ENCODE measurements around the gene CDON.

The CDON gene

DNA sequence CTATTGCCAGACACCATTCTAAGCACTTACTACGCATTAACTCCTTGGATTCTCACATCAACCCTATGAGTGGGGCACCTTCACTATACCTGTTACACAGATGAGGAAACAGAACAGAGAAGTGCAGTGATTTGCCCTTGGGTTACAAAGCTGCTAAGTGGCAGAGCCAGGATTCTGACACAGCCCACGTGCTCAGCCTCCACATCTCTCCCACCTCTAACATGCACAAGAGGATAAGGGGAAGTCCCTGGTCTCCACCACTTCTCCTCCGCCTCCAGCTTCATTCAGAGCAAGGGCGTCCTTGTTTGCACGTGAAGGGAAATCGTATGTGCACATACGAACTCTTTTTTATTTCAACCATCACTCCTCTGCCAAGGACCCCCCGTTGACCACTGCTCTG lies 53.7 kb downstream of the CDON start:
- Histone ChIP-seq H3K27me3 (ENCODE audit: insufficient read depth, low read length, poor library complexity) (no peaks in the 10 kb centered on the region), H3K9me3 (ENCODE audit: insufficient read depth, low read length, severe bottlenecking) (no peaks in the 10 kb centered on the region), H3K4me3 (ENCODE audit: low read depth in 1 of 2, low read length in 2 of 2) (no peak overlapping the region), H3K4me2 (ENCODE audit: insufficient read depth, low read length) (no peak overlapping the region), H2AFZ (ENCODE audit: low read depth, low read length) (no peak overlapping the region), H4K20me1 (ENCODE audit: insufficient read depth, low read length) (no peaks in the 10 kb centered on the region), H3K79me2 (ENCODE audit: insufficient read depth, low read length) (no peaks in the 10 kb centered on the region), H3K36me3 (ENCODE audit: insufficient read depth, low read length) (no peaks in the 10 kb centered on the region), H3K9ac (ENCODE audit: low read depth, low read length) (no peak overlapping the region), H3K4me1 (ENCODE audit: insufficient read depth, low read length) (no peaks in the 10 kb centered on the region), H3K27ac (ENCODE audit: low read length) (no peak overlapping the region)
- TF ChIP-seq CTCF (IDR thresholded peaks at IDR 0.05; ENCODE audit: borderline replicate concordance, extremely low read depth, low read length, poor library complexity, severe bottlenecking), result no peak
- no peak for ATAC-seq (ENCODE audit: insufficient read depth, low read depth)
- DNase-seq, result no peak

GRCh38 chr11:126007238-126007637 lies 55.4 kb downstream of the CDON start:
- Histone ChIP-seq H3K79me2 (ENCODE audit: insufficient read depth, low read length) (no peaks in the 10 kb centered on the region), H3K36me3 (ENCODE audit: insufficient read depth, low read length) (no peaks in the 10 kb centered on the region), H3K4me1 (ENCODE audit: insufficient read depth, low read length) (no peaks in the 10 kb centered on the region), H3K9ac (ENCODE audit: low read depth, low read length) (no peak overlapping the region), H2AFZ (ENCODE audit: low read depth, low read length) (no peak overlapping the region), H3K4me3 (ENCODE audit: low read depth in 1 of 2, low read length in 2 of 2) (no peak overlapping the region), H3K27me3 (ENCODE audit: insufficient read depth, low read length, poor library complexity) (no peaks in the 10 kb centered on the region), H3K4me2 (ENCODE audit: insufficient read depth, low read length) (no peak overlapping the region), H3K9me3 (ENCODE audit: insufficient read depth, low read length, severe bottlenecking) (no peaks in the 10 kb centered on the region), H4K20me1 (ENCODE audit: insufficient read depth, low read length) (no peaks in the 10 kb centered on the region), H3K27ac (ENCODE audit: low read length) (no peak overlapping the region)
- DNase-seq, result no peak
- TF ChIP-seq CTCF (IDR thresholded peaks at IDR 0.05; ENCODE audit: borderline replicate concordance, extremely low read depth, low read length, poor library complexity, severe bottlenecking), result no peak
- no peak for TF ChIP-seq EZH2 (IDR thresholded peaks at IDR 0.05; ENCODE audit: borderline replicate concordance, low read depth, low read length, severe bottlenecking)
- ATAC-seq (ENCODE audit: insufficient read depth, low read depth), result no peak

GRCh38 chr11:126006068-126006467 lies 56.6 kb downstream of the CDON start:
- Histone ChIP-seq H4K20me1 (ENCODE audit: insufficient read depth, low read length) (no peaks in the 10 kb centered on the region), H3K27ac (ENCODE audit: low read length) (no peak overlapping the region), H3K9ac (ENCODE audit: low read depth, low read length) (no peak overlapping the region), H3K79me2 (ENCODE audit: insufficient read depth, low read length) (no peaks in the 10 kb centered on the region), H3K4me1 (ENCODE audit: insufficient read depth, low read length) (no peaks in the 10 kb centered on the region), H3K9me3 (ENCODE audit: insufficient read depth, low read length, severe bottlenecking) (no peaks in the 10 kb centered on the region), H3K4me2 (ENCODE audit: insufficient read depth, low read length) (no peak overlapping the region), H3K4me3 (ENCODE audit: low read depth in 1 of 2, low read length in 2 of 2) (no peak overlapping the region), H3K27me3 (ENCODE audit: insufficient read depth, low read length, poor library complexity) (no peaks in the 10 kb centered on the region), H2AFZ (ENCODE audit: low read depth, low read length) (no peak overlapping the region), H3K36me3 (ENCODE audit: insufficient read depth, low read length) (no peaks in the 10 kb centered on the region)
- no peak for DNase-seq
- TF ChIP-seq CTCF (IDR thresholded peaks at IDR 0.05; ENCODE audit: borderline replicate concordance, extremely low read depth, low read length, poor library complexity, severe bottlenecking) (no peak), EZH2 (IDR thresholded peaks at IDR 0.05; ENCODE audit: borderline replicate concordance, low read depth, low read length, severe bottlenecking) (no peak)
- ATAC-seq (ENCODE audit: insufficient read depth, low read depth), result no peak

DNA sequence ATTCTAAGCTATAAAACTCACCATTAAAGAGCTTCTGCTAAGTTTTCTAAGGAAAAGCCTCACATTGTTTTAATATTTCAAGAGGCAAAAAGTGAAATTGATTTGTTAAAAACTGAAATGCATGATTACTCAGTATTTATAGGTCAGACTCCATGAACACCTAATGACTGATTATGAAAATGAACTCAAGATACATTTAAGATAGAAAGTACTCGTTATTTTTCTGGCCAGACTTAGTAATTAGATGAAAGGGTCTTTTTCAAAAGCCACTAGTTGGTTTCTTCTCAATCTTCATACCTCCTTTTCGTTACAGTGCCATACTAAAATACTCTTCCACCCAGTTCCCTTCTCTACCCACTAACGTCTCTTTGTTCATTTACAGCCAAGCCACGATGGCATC lies 60.5 kb downstream of the CDON start:
- ATAC-seq (ENCODE audit: insufficient read depth, low read depth) (no peak), DNase-seq (no peak)
- Histone ChIP-seq H4K20me1 (ENCODE audit: insufficient read depth, low read length) (no peaks in the 10 kb centered on the region), H3K79me2 (ENCODE audit: insufficient read depth, low read length) (no peaks in the 10 kb centered on the region), H2AFZ (ENCODE audit: low read depth, low read length) (no peak overlapping the region), H3K4me3 (ENCODE audit: low read depth in 1 of 2, low read length in 2 of 2) (no peak overlapping the region), H3K9me3 (ENCODE audit: insufficient read depth, low read length, severe bottlenecking) (no peaks in the 10 kb centered on the region), H3K27me3 (ENCODE audit: insufficient read depth, low read length, poor library complexity) (no peaks in the 10 kb centered on the region), H3K9ac (ENCODE audit: low read depth, low read length) (no peak overlapping the region), H3K27ac (ENCODE audit: low read length) (no peak overlapping the region), H3K36me3 (ENCODE audit: insufficient read depth, low read length) (no peaks in the 10 kb centered on the region), H3K4me1 (ENCODE audit: insufficient read depth, low read length) (no peaks in the 10 kb centered on the region), H3K4me2 (ENCODE audit: insufficient read depth, low read length) (no peak overlapping the region)
- TF ChIP-seq CTCF (IDR thresholded peaks at IDR 0.05; ENCODE audit: borderline replicate concordance, extremely low read depth, low read length, poor library complexity, severe bottlenecking) (no peak), EZH2 (IDR thresholded peaks at IDR 0.05; ENCODE audit: borderline replicate concordance, low read depth, low read length, severe bottlenecking) (no peak)

All from DND-41 (cell line).